GM23338 (cell line): ENCODE results near the gene GLI1. TPM values are rescaled to one million over a fixed set of nuclear protein-coding genes. Genes with fewer than 3 reads are reported as not detected.

Experiments
- ATAC-seq: fragments of 200-7000 bp; cut with Tn5 transposase; 3 replicates; pipeline ENCODE4 v1.9.1; 2020
- DNase-seq: peaks from one replicate; pipeline ENCODE4 v3.0.0-alpha.2; 2015; ENCODE audit warnings: low spot score
- H2AFZ ChIP-seq: fragments of 200-600 bp; sonication (generic); 2 replicates; pipeline ENCODE4 v1.8.0; 2016; ENCODE audit warnings: antibody characterized with exemption, mild to moderate bottlenecking, moderate library complexity
- H3F3A ChIP-seq: fragments of 200-600 bp; sonication (generic); replicated peaks from 2 replicates; pipeline ENCODE4 v1.8.0; 2017; ENCODE audit warnings: antibody characterized with exemption, mixed run types, low read depth
- H3K27ac ChIP-seq: fragments of 200-600 bp; sonication (generic); 2 replicates; pipeline ENCODE4 v1.6.1; 2016; ENCODE audit warnings: low read depth
- H3K27me3 ChIP-seq: fragments of 200-600 bp; sonication (generic); 2 replicates; pipeline ENCODE4 v1.8.0; 2016; ENCODE audit warnings: mild to moderate bottlenecking, mixed run types, moderate library complexity; ENCODE audit not compliant: insufficient read depth
- H3K36me3 ChIP-seq: fragments of 200-600 bp; sonication (generic); 2 replicates; pipeline ENCODE4 v1.8.0; 2016; ENCODE audit warnings: mild to moderate bottlenecking; ENCODE audit not compliant: insufficient read depth
- H3K4me1 ChIP-seq: fragments of 200-600 bp; sonication (generic); 2 replicates; pipeline ENCODE4 v1.8.0; 2016; ENCODE audit warnings: mild to moderate bottlenecking, moderate library complexity; ENCODE audit not compliant: insufficient read depth
- H3K4me2 ChIP-seq: fragments of 200-600 bp; sonication (generic); 2 replicates; pipeline ENCODE4 v1.7.1; 2017; ENCODE audit warnings: mixed run types
- H3K4me3 ChIP-seq: fragments of 200-600 bp; sonication (generic); 2 replicates; pipeline ENCODE4 v1.6.1; 2016; ENCODE audit warnings: mixed run types
- H3K79me2 ChIP-seq: fragments of 200-600 bp; sonication (generic); replicated peaks from 2 replicates; pipeline ENCODE4 v1.8.0; 2017; ENCODE audit warnings: mild to moderate bottlenecking; ENCODE audit not compliant: insufficient read depth
- H3K9me2 ChIP-seq: fragments of 200-600 bp; sonication (generic); 2 replicates; pipeline ENCODE4 v1.8.0; 2017; ENCODE audit not compliant: insufficient read depth
- H4K20me1 ChIP-seq: fragments of 200-600 bp; sonication (generic); replicated peaks from 2 replicates; pipeline ENCODE4 v1.8.0; 2017; ENCODE audit warnings: mild to moderate bottlenecking; ENCODE audit not compliant: insufficient read depth
- H3K27ac Mint-ChIP-seq: 2 replicates; pipeline ENCODE4 v1.8.0; 2020; ENCODE audit warnings: inconsistent platforms, mild to moderate bottlenecking, moderate library complexity, mixed read lengths
- H3K27me3 Mint-ChIP-seq: 3 replicates; pipeline ENCODE4 v1.8.0; 2022; ENCODE audit warnings: low read depth, mild to moderate bottlenecking, moderate library complexity, mixed read lengths, inconsistent platforms; ENCODE audit not compliant: insufficient read depth, poor library complexity
- H3K36me3 Mint-ChIP-seq: 3 replicates; pipeline ENCODE4 v1.8.0; 2021; ENCODE audit warnings: low read depth, mild to moderate bottlenecking, inconsistent platforms, moderate library complexity, mixed read lengths
- H3K4me1 Mint-ChIP-seq: 3 replicates; pipeline ENCODE4 v1.8.0; 2020; ENCODE audit warnings: mild to moderate bottlenecking, inconsistent platforms, mixed read lengths
- H3K4me3 Mint-ChIP-seq: 3 replicates; pipeline ENCODE4 v1.8.0; 2021; ENCODE audit warnings: moderate library complexity, mild to moderate bottlenecking, inconsistent platforms, mixed read lengths
- H3K9me3 Mint-ChIP-seq: 3 replicates; pipeline ENCODE4 v1.8.0; 2020; ENCODE audit warnings: moderate library complexity, mild to moderate bottlenecking, inconsistent platforms, mixed read lengths
- CTCF ChIP-seq, 2 experiments: fragments of 200-600 bp in 1 of 2; sonication (generic) in 1 of 2; conservative IDR thresholded peaks; 2 replicates each; pipeline versions ENCODE4 v1.5.1 to v1.6.1; 2016 to 2017; ENCODE audit warnings: antibody characterized with exemption in 2 of 2, low read depth in 2 of 2, mild to moderate bottlenecking in 2 of 2, moderate library complexity in 1 of 2
- EZH2 ChIP-seq: fragments of 200-600 bp; sonication (generic); IDR thresholded peaks from one replicate; pipeline ENCODE4 v1.8.0; 2017; ENCODE audit warnings: antibody characterized with exemption, mild to moderate bottlenecking, low read depth; ENCODE audit not compliant: unreplicated experiment
- EZH2phosphoT487 ChIP-seq: fragments of 200-600 bp; sonication (generic); IDR thresholded peaks from one replicate; pipeline ENCODE4 v1.8.1; 2018; ENCODE audit warnings: antibody characterized with exemption; ENCODE audit not compliant: unreplicated experiment
- POLR2AphosphoS5 ChIP-seq: IDR thresholded peaks from 2 replicates; pipeline ENCODE4 v1.6.1; 2016; ENCODE audit warnings: antibody characterized with exemption, low read depth
- REST ChIP-seq: IDR thresholded peaks from one replicate; pipeline ENCODE4 v1.6.1; 2018; ENCODE audit warnings: antibody characterized with exemption; ENCODE audit not compliant: unreplicated experiment
- STAT1 ChIP-seq: IDR thresholded peaks from one replicate; pipeline ENCODE4 v1.6.1; 2016; ENCODE audit warnings: antibody characterized with exemption; ENCODE audit not compliant: unreplicated experiment
- ZNF114 ChIP-seq: fragments of 250-450 bp; sonication (Bioruptor Pico); IDR thresholded peaks from 2 replicates; pipeline ENCODE4 v1.5.0; 2020; ENCODE audit warnings: mild to moderate bottlenecking, moderate library complexity
- ZNF331 ChIP-seq: fragments of 250-450 bp; sonication (Bioruptor Pico); IDR thresholded peaks from 2 replicates; pipeline ENCODE4 v1.5.0; 2020; ENCODE audit warnings: low read depth, mild to moderate bottlenecking, moderate library complexity
- ZNF462 ChIP-seq: fragments of 250-450 bp; sonication (Bioruptor Pico); IDR thresholded peaks from 2 replicates; pipeline ENCODE4 v1.5.0; 2020; ENCODE audit warnings: mild to moderate bottlenecking, moderate library complexity
- polyA plus RNA-seq: library from polyadenylated mRNA; unstranded; fragments of >200 nt; fragmentation: Nextera tagmentation; extraction: Ambion mirVana; gene quantifications from 2 replicates; pipeline ENCODE4 v1.2.1, GENCODE V29; 2016
- total RNA-seq: library from RNA; depleted of rRNA; stranded (reverse); fragments of >200 nt; shearing (Covaris generic); gene quantifications from 2 replicates; pipeline ENCODE4 v1.2.3, GENCODE V29; 2014

GLI1 gene
- total and polyA plus RNA-seq, 2 experiments from 2014 or later, result 5.6 to 18.1 TPM

GRCh38 chr12:57465030-57465746, 5.6 kb downstream of the GLI1 start (continued):
- TF ChIP-seq EZH2 (no peak), POLR2AphosphoS5 (no peak), STAT1 (no peak), EZH2phosphoT487 (no peak), ZNF114 (CRISPR knock-in tag) (no peak), CTCF (conservative IDR thresholded peaks at IDR 0.05; ENCODE audit: low read depth in 2 of 2) (no peak), ZNF331 (no peak)

- no peak overlapping the region; the same call in 2 of the 3 replicates for H3K4me3 Mint-ChIP-seq
- Histone ChIP-seq H3K27ac (no peak overlapping the region), H3K79me2 (no peaks in the 10 kb centered on the region), H4K20me1 (no peaks in the 10 kb centered on the region; the same call in 1 of the 2 replicates), H3K27me3 (no peaks in the 10 kb centered on the region), H2AFZ (no peak overlapping the region), H3F3A (peaks cover 10% of the 10 kb centered on the region), H3K4me1 (peaks cover 5% of the 10 kb centered on the region), H3K9me2 (no peaks in the 10 kb centered on the region), H3K36me3 (no peaks in the 10 kb centered on the region), H3K4me2 (no peak overlapping the region), H3K4me3 (no peak overlapping the region)
- H3K9me3 Mint-ChIP-seq, result no peaks in the 10 kb centered on the region; the same call in 2 of the 3 replicates
- peaks cover 13% of the 10 kb centered on the region; the same call in 2 of the 3 replicates for H3K36me3 Mint-ChIP-seq
- H3K27me3 Mint-ChIP-seq, result peaks cover 22% of the 10 kb centered on the region
- no peak overlapping the region; the same call in 1 of the 2 replicates for H3K27ac Mint-ChIP-seq
- DNase-seq (no peak), ATAC-seq (no peak)
- H3K4me1 Mint-ChIP-seq, result peaks cover 11% of the 10 kb centered on the region
- TF ChIP-seq STAT1, result no peak
- no peak for TF ChIP-seq REST
- no peak for TF ChIP-seq ZNF331
- TF ChIP-seq ZNF462 (CRISPR knock-in tag), result no peak
- TF ChIP-seq POLR2AphosphoS5, result no peak
- TF ChIP-seq EZH2, result no peak
Measured at GRCh38 chr12:57465747-57466505, 6.3 kb downstream of the GLI1 start.
